Naive thymus-derived CD4-positive, alpha-beta T cell (primary cell): ENCODE data around the gene SH2D6. TPM values are rescaled to one million over a fixed set of nuclear protein-coding genes. Genes with fewer than 3 reads are reported as not detected.

ENCODE experiments used
- ATAC-seq: fragments of 150-1000 bp; cut with Tn5 transposase; 2 replicates; pipeline ENCODE4 v1.10.0; 2021; ENCODE audit warnings: mild to moderate bottlenecking, moderate library complexity
- CTCF ChIA-PET: fragments of 350-600 bp; sonication (Branson Sonifier 250); formaldehyde crosslinking; loops from one replicate; lab custom pipeline; 2021; ENCODE audit warnings: antibody characterized with exemption; lab: Charles Lee
- POLR2A ChIA-PET: fragments of 350-600 bp; sonication (Branson Sonifier 250); formaldehyde crosslinking; loops from one replicate; lab custom pipeline; 2021; ENCODE audit warnings: antibody characterized with exemption, inconsistent platforms; lab: Charles Lee
- DNase-seq, 9 donors: peaks; one replicate each; pipeline versions ENCODE4 v3.0.0 to v3.0.0-alpha.2; 2020 to 2022; ENCODE audit warnings: mixed read lengths in 1 of 9
- H3K27ac ChIP-seq: one replicate; pipeline ENCODE4 v1.7.0; 2013; ENCODE audit warnings: mild to moderate bottlenecking, low read depth, low read length, moderate library complexity
- H3K27me3 ChIP-seq, 2 donors: one replicate each; pipeline ENCODE4 v1.7.0; 2013; ENCODE audit warnings: low read length in 2 of 2, mild to moderate bottlenecking in 2 of 2, moderate library complexity in 2 of 2; ENCODE audit not compliant: control insufficient read depth in 2 of 2, insufficient read depth in 2 of 2
- H3K36me3 ChIP-seq, 3 experiments: 1 replicate in 2 of 3; 2 replicates in 1 of 3; pipeline ENCODE4 v1.7.0; 2013; ENCODE audit warnings: low read length in 3 of 3, mild to moderate bottlenecking in 3 of 3, moderate library complexity in 1 of 3; ENCODE audit not compliant: insufficient read depth in 3 of 3, control insufficient read depth in 2 of 3
- H3K4me1 ChIP-seq, 2 donors: one replicate each; pipeline ENCODE4 v1.7.0; 2013; ENCODE audit warnings: low read length in 2 of 2, mild to moderate bottlenecking in 2 of 2, moderate library complexity in 1 of 2; ENCODE audit not compliant: control insufficient read depth in 2 of 2, insufficient read depth in 2 of 2
- H3K4me3 ChIP-seq: 2 replicates; pipeline ENCODE4 v1.7.0; 2013; ENCODE audit warnings: mild to moderate bottlenecking, low read length
- H3K9me3 ChIP-seq, 3 experiments: 1 replicate in 2 of 3; 2 replicates in 1 of 3; pipeline ENCODE4 v1.7.0; 2013; ENCODE audit warnings: low read length in 3 of 3; ENCODE audit not compliant: control insufficient read depth in 2 of 3
- H3K27ac Mint-ChIP-seq, 9 donors: one replicate each; pipeline ENCODE4 v1.8.0; 2020 to 2022; ENCODE audit warnings: mixed read lengths in 9 of 9, mild to moderate bottlenecking in 8 of 9, moderate library complexity in 5 of 9, inconsistent platforms in 2 of 9
- H3K27me3 Mint-ChIP-seq, 5 donors: one replicate each; pipeline ENCODE4 v1.8.0; 2021 to 2022; ENCODE audit warnings: mixed read lengths in 5 of 5, mild to moderate bottlenecking in 1 of 5
- H3K36me3 Mint-ChIP-seq, 5 donors: one replicate each; pipeline ENCODE4 v1.8.0; 2020 to 2022; ENCODE audit warnings: mixed read lengths in 5 of 5, mild to moderate bottlenecking in 3 of 5, inconsistent platforms in 1 of 5
- H3K4me1 Mint-ChIP-seq, 7 donors: one replicate each; pipeline ENCODE4 v1.8.0; 2020 to 2022; ENCODE audit warnings: mixed read lengths in 7 of 7, mild to moderate bottlenecking in 3 of 7, inconsistent platforms in 1 of 7
- H3K4me3 Mint-ChIP-seq, 10 donors: one replicate each; pipeline ENCODE4 v1.8.0; 2020 to 2022; ENCODE audit warnings: mild to moderate bottlenecking in 10 of 10, mixed read lengths in 10 of 10, moderate library complexity in 6 of 10, inconsistent platforms in 2 of 10
- H3K9me3 Mint-ChIP-seq, 11 donors: one replicate each; pipeline ENCODE4 v1.8.0; 2020 to 2022; ENCODE audit warnings: mixed read lengths in 11 of 11, mild to moderate bottlenecking in 4 of 11, inconsistent platforms in 1 of 11, moderate library complexity in 1 of 11
- intact Hi-C, 2 donors: fragments of 100-400 bp; cut with micrococcal nuclease; formaldehyde crosslinking; loops; one replicate each; pipeline ENCODE4 v1.15.1; 2023
- polyA plus RNA-seq, 2 donors: library from polyadenylated mRNA; unstranded; fragments of 300-500 nt; fragmentation: Illumina TruSeq; gene quantifications; one replicate each; pipeline ENCODE4 v1.2.3, GENCODE V29; 2021
- total RNA-seq, 6 experiments: library from RNA in 5 of 6; stranded (reverse) in 5 of 6; gene quantifications; 1 replicate in 5 of 6; 2 replicates in 1 of 6; pipeline ENCODE4 v1.2.3 and lab custom pipeline; 2021 to 2026

Gene SH2D6
- total and polyA plus RNA-seq, 7 experiments from 2014 or later, result 0.48 to 1.1 (median 0.94) TPM; not detected in 4

- Histone ChIP-seq H3K4me1 (peaks cover 0 to 11% of the 10 kb centered on the region in 2 donors), H3K9me3 (no peaks in the 10 kb centered on the region), H3K27me3 (no peaks in the 10 kb centered on the region), H3K27ac (no peak overlapping the region), H3K36me3 (peaks cover 0 to 40% (median 5%) of the 10 kb centered on the region in 3 experiments), H3K4me3 (no peak overlapping the region)
- Mint-ChIP-seq H3K4me1 (peaks cover 5 to 15% (median 10%) of the 10 kb centered on the region in 7 donors), H3K4me3 (no peak overlapping the region), H3K27me3 (no peaks in the 10 kb centered on the region), H3K27ac (no peak overlapping the region), H3K36me3 (peaks cover 0 to 37% (median 12%) of the 10 kb centered on the region in 5 donors), H3K9me3 (no peaks in the 10 kb centered on the region)
- ATAC-seq (no peak), DNase-seq (no peak)
- CTCF ChIA-PET, result interaction anchor here (0.6 to 11.5 kb wide), 4 partner anchors 36 to 326 kb away, joined by 3 to 90 read pairs (median 4); no protein-coding TSS in a partner anchor
- intact Hi-C loops, result no loop called here
- POLR2A ChIA-PET, result interaction anchor here (0.7 to 1.5 kb wide), 2 partner anchors 33 to 49 kb away, joined by 3 to 5 read pairs; partner anchors contain the start of genes ELMOD3 and RETSAT
Observed at GRCh38 chr2:85387754-85388153, 30.8 kb upstream of the SH2D6 start.

- Mint-ChIP-seq H3K4me3 (no peak overlapping the region), H3K4me1 (peaks cover 5 to 25% (median 15%) of the 10 kb centered on the region in 7 donors), H3K9me3 (no peaks in the 10 kb centered on the region), H3K36me3 (peaks cover 0 to 35% (median 12%) of the 10 kb centered on the region in 5 donors), H3K27me3 (no peaks in the 10 kb centered on the region), H3K27ac (no peak overlapping the region)
- intact Hi-C loops, result no loop called here
- CTCF ChIA-PET, result interaction anchor here (0.5 to 11.5 kb wide), 4 partner anchors 18 to 251 kb away, joined by 3 to 90 read pairs (median 4); no protein-coding TSS in a partner anchor
- POLR2A ChIA-PET, result interaction anchor here (0.8 to 1.5 kb wide), 4 partner anchors 16 to 196 kb away, joined by 3 to 5 read pairs (median 4); partner anchors contain the start of genes ELMOD3, RETSAT and TGOLN2
- DNase-seq, result no peak
- Histone ChIP-seq H3K27me3 (no peaks in the 10 kb centered on the region), H3K36me3 (peaks cover 0 to 41% (median 5%) of the 10 kb centered on the region in 3 experiments), H3K27ac (no peak overlapping the region), H3K9me3 (no peaks in the 10 kb centered on the region), H3K4me1 (peaks cover 0 to 11% of the 10 kb centered on the region in 2 donors), H3K4me3 (no peak overlapping the region)
- no peak for ATAC-seq
Observed at GRCh38 chr2:85388878-85389538, 29.5 kb upstream of the SH2D6 start.

- Histone ChIP-seq H3K9me3 (no peaks in the 10 kb centered on the region), H3K27me3 (no peaks in the 10 kb centered on the region), H3K27ac (no peak overlapping the region), H3K36me3 (peaks cover 0 to 45% (median 5%) of the 10 kb centered on the region in 3 experiments), H3K4me3 (no peak overlapping the region), H3K4me1 (peaks cover 0 to 11% of the 10 kb centered on the region in 2 donors)
- peak overlapping the region in 5 of 9 donors; percentile 9 to 65 (median 38) for H3K27ac Mint-ChIP-seq
- ChIA-PET POLR2A (interaction anchor here (1.5 kb wide), 1 partner anchor 29 kb away, joined by 5 read pairs; no protein-coding TSS in a partner anchor), CTCF (interaction anchor here (1.0 to 11.5 kb wide), 8 partner anchors 10 to 317 kb away, joined by 3 to 90 read pairs (median 4); partner anchors contain the start of gene SH2D6)
- peaks cover 5 to 27% (median 15%) of the 10 kb centered on the region in 7 donors for H3K4me1 Mint-ChIP-seq
- H3K9me3 Mint-ChIP-seq, result no peaks in the 10 kb centered on the region
- intact Hi-C loops, result loop anchor here (1.0 to 5.0 kb wide), 7 partner anchors 18 to 316 kb away; partner anchors contain the start of genes ELMOD3 (in 1 of the 2), MAT2A (in 1 of the 2), RETSAT (in 1 of the 2) and USP39 (in 1 of the 2)
- ATAC-seq, result peak; percentile 76
- no peaks in the 10 kb centered on the region for H3K27me3 Mint-ChIP-seq
- no peak overlapping the region for H3K4me3 Mint-ChIP-seq
- DNase-seq, result peak; percentile 52 to 79 (median 71)
- peaks cover 0 to 23% (median 4%) of the 10 kb centered on the region in 5 donors for H3K36me3 Mint-ChIP-seq
Observed at GRCh38 chr2:85390941-85391669, 27.4 kb upstream of the SH2D6 start.

DNA sequence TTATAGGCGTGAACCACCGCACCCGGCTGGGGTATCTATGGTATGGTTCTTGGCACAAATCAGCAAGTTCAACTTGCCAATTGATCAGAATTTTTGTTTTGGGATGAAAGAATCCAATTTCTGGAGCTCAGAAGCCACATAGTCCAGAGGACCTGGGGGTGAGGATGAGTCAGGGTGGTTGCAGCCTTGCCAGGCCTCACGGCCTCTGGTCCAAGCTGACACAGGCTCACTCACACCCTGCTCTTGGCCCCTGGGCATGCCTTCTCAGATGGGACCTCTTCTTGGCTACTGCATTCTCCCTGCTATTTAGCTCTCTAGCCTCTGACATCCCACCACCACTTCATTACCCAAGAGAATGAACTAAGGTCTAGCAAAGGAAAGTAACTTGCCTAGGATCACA lies 24.7 kb upstream of the SH2D6 start:
- Mint-ChIP-seq H3K36me3 (peaks cover 0 to 19% (median 4%) of the 10 kb centered on the region in 5 donors), H3K27ac (peak overlapping the region in 5 of 9 donors; percentile 6 to 66 (median 51)), H3K9me3 (no peaks in the 10 kb centered on the region), H3K4me3 (no peak overlapping the region), H3K27me3 (no peaks in the 10 kb centered on the region), H3K4me1 (peaks cover 5 to 42% (median 15%) of the 10 kb centered on the region in 7 donors)
- peaks cover 0 to 11% of the 10 kb centered on the region in 2 donors for H3K4me1 ChIP-seq
- no peak overlapping the region for H3K27ac ChIP-seq
- intact Hi-C loops, result loop anchor here in 1 of 2 donors (5.0 kb wide), 1 partner anchor 42 kb away; the partner anchor contains the start of genes ELMOD3 and RETSAT
- H3K36me3 ChIP-seq, result peaks cover 0 to 39% (median 3%) of the 10 kb centered on the region in 3 experiments
- H3K4me3 ChIP-seq, result no peak overlapping the region
- no peaks in the 10 kb centered on the region for H3K9me3 ChIP-seq
- CTCF ChIA-PET, result interaction anchor here (0.9 to 11.5 kb wide), 3 partner anchors 15 to 159 kb away, joined by 3 to 90 read pairs (median 3); no protein-coding TSS in a partner anchor
- H3K27me3 ChIP-seq, result no peaks in the 10 kb centered on the region
- DNase-seq, result no peak
- POLR2A ChIA-PET, result interaction anchor here (0.6 to 1.1 kb wide), 2 partner anchors 157 to 210 kb away, joined by 3 to 5 read pairs; no protein-coding TSS in a partner anchor
- ATAC-seq, result no peak

DNA sequence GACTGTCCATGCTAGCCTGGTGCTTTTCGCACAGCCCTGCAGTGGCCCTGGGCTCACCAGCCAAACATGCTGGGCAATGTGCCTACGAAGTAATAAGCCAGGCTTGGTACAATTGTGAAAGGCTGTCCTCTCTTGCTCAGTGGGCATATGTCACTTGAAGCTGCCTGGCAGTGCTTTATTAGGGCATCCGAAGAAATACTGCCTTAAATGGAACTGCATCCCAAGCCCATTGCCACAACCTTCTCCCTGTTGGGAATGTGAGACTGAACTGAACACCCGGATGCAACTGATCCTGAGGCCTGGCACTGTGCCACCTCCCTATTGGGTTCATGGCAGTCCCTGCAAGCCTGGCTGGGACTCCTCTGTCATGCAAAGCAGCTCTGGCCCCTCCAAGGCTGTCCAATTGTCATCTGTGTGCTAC lies 24.2 kb upstream of the SH2D6 start:
- no peaks in the 10 kb centered on the region for H3K9me3 ChIP-seq
- Mint-ChIP-seq H3K4me3 (no peak overlapping the region), H3K27me3 (no peaks in the 10 kb centered on the region), H3K36me3 (peaks cover 0 to 19% (median 4%) of the 10 kb centered on the region in 5 donors), H3K27ac (peak overlapping the region in 5 of 9 donors; percentile 18 to 70 (median 51)), H3K9me3 (no peaks in the 10 kb centered on the region), H3K4me1 (peaks cover 5 to 44% (median 15%) of the 10 kb centered on the region in 7 donors)
- no peak overlapping the region for H3K27ac ChIP-seq
- ATAC-seq, result no peak
- H3K27me3 ChIP-seq, result no peaks in the 10 kb centered on the region
- intact Hi-C loops, result loop anchor here in 1 of 2 donors (5.0 kb wide), 1 partner anchor 42 kb away; the partner anchor contains the start of genes ELMOD3 and RETSAT
- H3K4me3 ChIP-seq, result no peak overlapping the region
- ChIA-PET POLR2A (interaction anchor here (1.1 kb wide), 1 partner anchor 157 kb away, joined by 3 read pairs; no protein-coding TSS in a partner anchor), CTCF (interaction anchor here (0.6 to 11.5 kb wide), 2 partner anchors 147 to 158 kb away, joined by 3 to 90 read pairs; no protein-coding TSS in a partner anchor)
- H3K36me3 ChIP-seq, result peaks cover 0 to 35% (median 0%) of the 10 kb centered on the region in 3 experiments
- H3K4me1 ChIP-seq, result peaks cover 0 to 11% of the 10 kb centered on the region in 2 donors
- DNase-seq, result no peak
